ENCODE results near the gene PHGDH. TPM values are rescaled to one million over a fixed set of nuclear protein-coding genes. Genes with fewer than 3 reads are reported as not detected.

The PHGDH gene
- total and polyA plus RNA-seq, 9 of the 15 experiments (the other 6 are each of a cell fraction or from before 2014, with no cell fraction given) = 6.7 to 84.2 (median 36.2) TPM

- peak; percentile 61; the same call in 1 of the 2 replicates for TF ChIP-seq CXXC5 (CRISPR knock-in tag; IDR thresholded peaks at IDR 0.05)
- no peak for TF ChIP-seq MTF1 (CRISPR knock-in tag; IDR thresholded peaks at IDR 0.05; ENCODE audit: borderline replicate concordance)
- TF ChIP-seq RBM25 (IDR thresholded peaks at IDR 0.05; ENCODE audit: low read depth, low read length, severe bottlenecking) = no peak
- TF ChIP-seq ZFP91 (CRISPR knock-in tag; IDR thresholded peaks at IDR 0.05) = no peak
- peak in 1 of 2 experiments; percentile 46; a peak in 1 of 4 replicates for TF ChIP-seq TBL1XR1 (IDR thresholded peaks at IDR 0.05; ENCODE audit: low read length in 2 of 2)
- TF ChIP-seq SAP30 (IDR thresholded peaks at IDR 0.05; ENCODE audit: borderline replicate concordance, insufficient read depth, low read depth, low read length, poor library complexity, severe bottlenecking) = no peak
- TF ChIP-seq SAFB (IDR thresholded peaks at IDR 0.05; ENCODE audit: borderline replicate concordance, low read depth, low read length) = no peak
- TF ChIP-seq TEAD1 (CRISPR knock-in tag; IDR thresholded peaks at IDR 0.05) = no peak
- TF ChIP-seq HMGN3 (IDR thresholded peaks at IDR 0.05; ENCODE audit: borderline replicate concordance, extremely low read depth, insufficient read length, low read depth, low read length) = peak; percentile 58
- TF ChIP-seq NFXL1 (CRISPR knock-in tag; IDR thresholded peaks at IDR 0.05) = no peak
- no peak for TF ChIP-seq CREB3 (tag; conservative IDR thresholded peaks at IDR 0.05; ENCODE audit: low read depth)
- TF ChIP-seq RBM39 (optimal IDR thresholded peaks at IDR 0.05; ENCODE audit: low read depth, low read length) = no peak
- no peak for TF ChIP-seq ZNF507 (tag; conservative IDR thresholded peaks at IDR 0.05)
- no peak for TF ChIP-seq MAFG (tag; conservative IDR thresholded peaks at IDR 0.05)
- TF ChIP-seq PBX2 (CRISPR knock-in tag; IDR thresholded peaks at IDR 0.05; ENCODE audit: low read depth) = no peak
- TF ChIP-seq PBX2 (tag; conservative IDR thresholded peaks at IDR 0.05; ENCODE audit: low read depth) = peak; percentile 86
- no peak for TF ChIP-seq AFF4 (CRISPR knock-in tag; IDR thresholded peaks at IDR 0.05)
Measured at GRCh38 chr1:119712342-119713038, 756 bp downstream of the PHGDH start (continued).

Measured in K562 (cell line).